ENCODE data around the gene AFF2. TPM values are rescaled to one million over a fixed set of nuclear protein-coding genes. Genes with fewer than 3 reads are reported as not detected.

The AFF2 gene
- total RNA-seq, 1 donor from 2014 or later = 10.9 TPM

DNA sequence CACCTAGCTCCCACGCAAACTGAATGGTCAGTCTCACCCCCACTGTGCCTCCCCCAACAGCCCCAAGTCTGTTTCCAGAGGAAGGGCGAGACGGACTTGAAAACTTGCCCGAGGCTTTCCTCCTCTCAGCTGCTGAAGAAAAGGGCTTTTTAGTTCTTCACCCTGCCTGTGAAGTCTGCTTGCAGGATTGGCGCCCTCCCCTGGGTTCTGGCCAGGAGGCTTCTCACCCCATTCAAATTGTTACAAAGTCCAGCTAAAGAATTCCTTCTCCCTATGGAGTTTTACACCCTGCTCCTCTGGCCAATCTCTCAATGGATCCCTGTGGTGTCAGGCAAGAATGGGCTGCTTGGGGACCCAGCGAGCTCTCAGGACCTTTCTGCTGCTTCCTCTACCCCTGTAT lies 241.0 kb downstream of the AFF2 start:
- no peak overlapping the region for H3K4me3 ChIP-seq
- TF ChIP-seq, protein P1, sequence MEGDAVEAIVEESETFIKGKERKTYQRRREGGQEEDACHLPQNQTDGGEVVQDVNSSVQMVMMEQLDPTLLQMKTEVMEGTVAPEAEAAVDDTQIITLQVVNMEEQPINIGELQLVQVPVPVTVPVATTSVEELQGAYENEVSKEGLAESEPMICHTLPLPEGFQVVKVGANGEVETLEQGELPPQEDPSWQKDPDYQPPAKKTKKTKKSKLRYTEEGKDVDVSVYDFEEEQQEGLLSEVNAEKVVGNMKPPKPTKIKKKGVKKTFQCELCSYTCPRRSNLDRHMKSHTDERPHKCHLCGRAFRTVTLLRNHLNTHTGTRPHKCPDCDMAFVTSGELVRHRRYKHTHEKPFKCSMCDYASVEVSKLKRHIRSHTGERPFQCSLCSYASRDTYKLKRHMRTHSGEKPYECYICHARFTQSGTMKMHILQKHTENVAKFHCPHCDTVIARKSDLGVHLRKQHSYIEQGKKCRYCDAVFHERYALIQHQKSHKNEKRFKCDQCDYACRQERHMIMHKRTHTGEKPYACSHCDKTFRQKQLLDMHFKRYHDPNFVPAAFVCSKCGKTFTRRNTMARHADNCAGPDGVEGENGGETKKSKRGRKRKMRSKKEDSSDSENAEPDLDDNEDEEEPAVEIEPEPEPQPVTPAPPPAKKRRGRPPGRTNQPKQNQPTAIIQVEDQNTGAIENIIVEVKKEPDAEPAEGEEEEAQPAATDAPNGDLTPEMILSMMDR (IDR thresholded peaks at IDR 0.05) = no peak
- H3K4me1 ChIP-seq = no peaks in the 10 kb centered on the region
- no peaks in the 10 kb centered on the region for H3K27me3 ChIP-seq (ENCODE audit: low read depth)
- no peaks in the 10 kb centered on the region for H3K36me3 ChIP-seq
- intact Hi-C loops (cut with DNase I) = no loop called here
- H3K27ac ChIP-seq = no peak overlapping the region
- no peaks in the 10 kb centered on the region for H3K9me3 ChIP-seq
- ATAC-seq = no peak
- no peak for DNase-seq

DNA sequence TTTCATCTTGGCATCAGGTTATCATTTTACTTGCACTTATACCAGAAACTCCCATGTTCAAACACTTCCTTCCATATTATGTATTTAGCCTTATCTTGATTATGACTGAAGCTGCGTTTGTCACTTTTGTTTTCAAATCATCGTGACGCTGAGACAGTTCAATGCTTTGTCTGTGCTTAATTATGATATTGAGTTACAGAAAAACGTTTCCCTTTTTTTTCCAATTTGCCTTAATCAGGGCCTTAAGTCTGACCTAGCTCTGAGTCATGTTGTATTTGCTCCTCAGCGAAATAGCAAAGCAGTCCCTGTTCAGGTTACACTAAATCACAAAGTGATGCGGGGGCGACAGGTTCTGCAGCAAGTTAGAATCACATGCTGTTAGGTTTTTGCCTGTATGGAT lies 254.7 kb downstream of the AFF2 start:
- Histone ChIP-seq H3K27me3 (ENCODE audit: low read depth) (no peaks in the 10 kb centered on the region), H3K27ac (no peak overlapping the region), H3K9me3 (no peaks in the 10 kb centered on the region), H3K4me1 (no peaks in the 10 kb centered on the region), H3K36me3 (no peaks in the 10 kb centered on the region), H3K4me3 (no peak overlapping the region)
- ATAC-seq = no peak
- no peak for DNase-seq
- TF ChIP-seq, protein P1 (IDR thresholded peaks at IDR 0.05) = no peak
- intact Hi-C loops (cut with DNase I) = no loop called here

DNA sequence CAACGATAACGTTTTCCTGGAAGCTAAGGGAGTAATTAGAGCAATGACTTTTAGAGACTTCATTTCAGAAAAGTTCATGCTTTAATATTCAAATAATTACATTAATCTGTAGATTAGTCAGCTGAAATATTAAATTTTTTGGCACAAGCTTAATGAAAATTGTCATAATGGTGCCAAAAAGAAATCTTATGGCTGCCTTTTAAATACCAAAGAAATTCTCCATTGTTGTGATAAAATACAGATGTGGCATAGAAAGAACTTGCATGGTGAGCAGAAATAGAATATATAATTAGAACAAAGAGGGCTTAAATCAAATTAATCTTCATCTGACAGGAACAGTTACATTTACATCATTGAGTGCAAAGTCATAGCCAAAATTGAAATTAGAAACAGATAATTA lies 263.5 kb downstream of the AFF2 start:
- ATAC-seq = no peak
- Histone ChIP-seq H3K27me3 (ENCODE audit: low read depth) (no peaks in the 10 kb centered on the region), H3K4me3 (no peak overlapping the region), H3K36me3 (no peaks in the 10 kb centered on the region), H3K27ac (no peak overlapping the region), H3K4me1 (no peaks in the 10 kb centered on the region), H3K9me3 (no peaks in the 10 kb centered on the region)
- DNase-seq = no peak
- intact Hi-C loops (cut with DNase I) = no loop called here
- TF ChIP-seq, protein P1 (IDR thresholded peaks at IDR 0.05) = no peak

DNA sequence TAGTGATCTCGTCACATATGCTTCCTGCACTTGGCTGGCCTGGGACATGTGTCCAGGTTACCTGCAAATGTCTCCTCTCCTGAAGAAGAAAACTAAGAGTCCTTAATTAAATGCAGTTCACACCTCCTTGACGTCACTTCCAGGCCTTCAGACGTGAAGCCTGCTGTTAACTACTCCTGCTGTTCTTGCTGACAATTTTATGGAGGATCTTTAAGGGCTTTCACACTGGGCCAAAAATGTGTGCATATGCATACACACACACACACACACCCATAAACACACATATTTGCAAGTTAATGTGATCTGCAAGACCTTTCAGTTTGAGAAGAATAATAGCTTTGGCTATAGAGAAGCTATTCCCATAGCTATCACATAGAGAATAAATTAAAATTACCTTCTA lies 267.9 kb downstream of the AFF2 start:
- Histone ChIP-seq H3K27ac (no peak overlapping the region), H3K4me1 (no peaks in the 10 kb centered on the region), H3K27me3 (ENCODE audit: low read depth) (no peaks in the 10 kb centered on the region), H3K4me3 (no peak overlapping the region), H3K9me3 (no peaks in the 10 kb centered on the region), H3K36me3 (no peaks in the 10 kb centered on the region)
- intact Hi-C loops (cut with DNase I) = no loop called here
- ATAC-seq = no peak
- TF ChIP-seq, protein P1 (IDR thresholded peaks at IDR 0.05) = no peak
- no peak for DNase-seq

DNA sequence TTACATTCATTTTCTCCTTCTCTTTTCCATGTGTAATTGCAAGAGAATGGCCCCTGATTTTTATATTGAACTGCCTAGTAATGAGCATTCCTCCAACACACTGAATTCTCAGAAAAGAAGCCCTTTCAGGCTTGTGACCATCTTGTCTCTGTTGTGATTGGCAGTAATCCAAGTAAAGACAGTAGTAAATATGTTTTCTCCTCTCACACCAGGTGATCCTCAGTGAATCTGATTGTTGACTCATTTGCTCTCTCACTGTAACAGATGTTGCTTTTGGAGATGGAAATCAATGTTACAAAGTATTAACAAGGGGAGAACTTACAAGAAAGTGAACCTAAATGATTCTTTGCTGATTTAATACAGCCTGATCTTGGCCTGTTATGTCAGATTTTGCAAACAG lies 271.0 kb downstream of the AFF2 start:
- intact Hi-C loops (cut with DNase I) = no loop called here
- H3K4me1 ChIP-seq = no peaks in the 10 kb centered on the region
- TF ChIP-seq, protein P1 (IDR thresholded peaks at IDR 0.05) = no peak
- H3K27me3 ChIP-seq (ENCODE audit: low read depth) = no peaks in the 10 kb centered on the region
- H3K4me3 ChIP-seq = no peak overlapping the region
- no peak for DNase-seq
- no peak for ATAC-seq
- H3K27ac ChIP-seq = no peak overlapping the region
- H3K36me3 ChIP-seq = no peaks in the 10 kb centered on the region
- no peaks in the 10 kb centered on the region for H3K9me3 ChIP-seq

DNA sequence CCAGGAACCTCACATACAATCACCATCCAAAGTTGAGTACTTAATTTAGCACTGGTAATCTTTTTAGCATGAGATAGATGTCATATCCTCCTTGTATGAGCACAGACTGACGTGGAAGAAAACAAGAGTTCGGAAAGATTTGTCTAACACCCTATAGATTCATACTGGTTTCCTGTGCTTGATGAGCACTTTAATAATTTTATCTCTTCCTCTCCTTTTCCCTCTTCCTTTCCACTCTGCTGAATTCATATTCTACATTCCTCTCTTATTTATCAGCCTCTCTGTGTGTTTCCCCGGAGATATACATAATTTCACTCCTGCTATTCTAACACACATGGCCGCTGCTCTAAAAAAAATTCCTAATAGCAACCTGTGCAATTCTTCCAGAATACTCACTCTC lies 273.9 kb downstream of the AFF2 start:
- DNase-seq = no peak
- ATAC-seq = no peak
- Histone ChIP-seq H3K27me3 (ENCODE audit: low read depth) (no peaks in the 10 kb centered on the region), H3K36me3 (no peaks in the 10 kb centered on the region), H3K4me3 (no peak overlapping the region), H3K9me3 (no peaks in the 10 kb centered on the region), H3K4me1 (no peaks in the 10 kb centered on the region), H3K27ac (no peak overlapping the region)
- TF ChIP-seq, protein P1 (IDR thresholded peaks at IDR 0.05) = no peak
- intact Hi-C loops (cut with DNase I) = no loop called here
